Mucosa of stomach (tissue), 1 donor: ENCODE measurements around the gene ZBTB47.

Source experiments
- H3K27me3 ChIP-seq: one replicate; pipeline ENCODE4 v1.7.0; 2013; ENCODE audit warnings: mild to moderate bottlenecking, low read length; ENCODE audit not compliant: control insufficient read depth, insufficient read depth
- H3K36me3 ChIP-seq: one replicate; pipeline ENCODE4 v1.7.0; 2013; ENCODE audit warnings: low read length; ENCODE audit not compliant: control insufficient read depth, insufficient read depth
- H3K4me1 ChIP-seq: one replicate; pipeline ENCODE4 v1.7.0; 2013; ENCODE audit warnings: mild to moderate bottlenecking, low read length; ENCODE audit not compliant: control insufficient read depth, insufficient read depth
- H3K4me3 ChIP-seq: one replicate; pipeline ENCODE4 v1.7.0; 2013; ENCODE audit warnings: low read length
- H3K9ac ChIP-seq: one replicate; pipeline ENCODE4 v1.7.0; 2013; ENCODE audit warnings: mild to moderate bottlenecking, low read length, moderate library complexity
- H3K9me3 ChIP-seq: one replicate; pipeline ENCODE4 v1.7.0; 2013; ENCODE audit warnings: mild to moderate bottlenecking, low read length, moderate library complexity; ENCODE audit not compliant: control insufficient read depth
- donor health status: Pancreatic carcinoma.

The ZBTB47 gene

GRCh38 chr3:42707620-42708355 lies 54.3 kb downstream of the ZBTB47 start:
- H3K4me1 ChIP-seq, result no peaks in the 10 kb centered on the region

GRCh38 chr3:42708611-42709151 lies 55.2 kb downstream of the ZBTB47 start:
- no peak overlapping the region for H3K4me3 ChIP-seq
- no peak overlapping the region for H3K9ac ChIP-seq
- no peaks in the 10 kb centered on the region for H3K4me1 ChIP-seq
- H3K27me3 ChIP-seq, result peaks cover 8% of the 10 kb centered on the region
- no peaks in the 10 kb centered on the region for H3K36me3 ChIP-seq
- no peaks in the 10 kb centered on the region for H3K9me3 ChIP-seq

More at GRCh38 chr3:42707620-42708355, 54.3 kb downstream of the ZBTB47 start:
- Histone ChIP-seq H3K36me3 (no peaks in the 10 kb centered on the region), H3K27me3 (peaks cover 7% of the 10 kb centered on the region), H3K9ac (no peak overlapping the region), H3K4me3 (no peak overlapping the region), H3K9me3 (no peaks in the 10 kb centered on the region)

- no peak overlapping the region for H3K4me3 ChIP-seq
- peaks cover 8% of the 10 kb centered on the region for H3K27me3 ChIP-seq
- H3K4me1 ChIP-seq, result no peaks in the 10 kb centered on the region
- H3K9me3 ChIP-seq, result no peaks in the 10 kb centered on the region
- no peaks in the 10 kb centered on the region for H3K36me3 ChIP-seq
- H3K9ac ChIP-seq, result no peak overlapping the region
These were observed 56.1 kb downstream of the ZBTB47 start for GRCh38 chr3:42709621-42710020.

- Histone ChIP-seq H3K9ac (no peak overlapping the region), H3K4me3 (no peak overlapping the region), H3K4me1 (no peaks in the 10 kb centered on the region), H3K9me3 (no peaks in the 10 kb centered on the region), H3K36me3 (no peaks in the 10 kb centered on the region), H3K27me3 (peaks cover 8% of the 10 kb centered on the region)
These were observed 57.0 kb downstream of the ZBTB47 start for GRCh38 chr3:42710323-42711021.

GRCh38 chr3:42711491-42712343 lies 58.2 kb downstream of the ZBTB47 start:
- Histone ChIP-seq H3K9me3 (no peaks in the 10 kb centered on the region), H3K27me3 (peaks cover 7% of the 10 kb centered on the region), H3K9ac (no peak overlapping the region), H3K4me1 (no peaks in the 10 kb centered on the region), H3K36me3 (no peaks in the 10 kb centered on the region), H3K4me3 (no peak overlapping the region)

- Histone ChIP-seq H3K36me3 (no peaks in the 10 kb centered on the region), H3K9me3 (no peaks in the 10 kb centered on the region), H3K27me3 (peaks cover 4% of the 10 kb centered on the region), H3K9ac (no peak overlapping the region), H3K4me3 (no peak overlapping the region), H3K4me1 (no peaks in the 10 kb centered on the region)
These were observed 58.8 kb downstream of the ZBTB47 start for GRCh38 chr3:42712344-42712648.

GRCh38 chr3:42712688-42713372 lies 59.3 kb downstream of the ZBTB47 start:
- Histone ChIP-seq H3K36me3 (no peaks in the 10 kb centered on the region), H3K4me1 (no peaks in the 10 kb centered on the region), H3K27me3 (peaks cover 4% of the 10 kb centered on the region), H3K4me3 (no peak overlapping the region), H3K9ac (no peak overlapping the region), H3K9me3 (no peaks in the 10 kb centered on the region)

- H3K9ac ChIP-seq, result no peak overlapping the region
- H3K4me3 ChIP-seq, result no peak overlapping the region
- H3K9me3 ChIP-seq, result no peaks in the 10 kb centered on the region
- peaks cover 4% of the 10 kb centered on the region for H3K27me3 ChIP-seq
- no peaks in the 10 kb centered on the region for H3K36me3 ChIP-seq
- H3K4me1 ChIP-seq, result no peaks in the 10 kb centered on the region
These were observed 60.2 kb downstream of the ZBTB47 start for GRCh38 chr3:42713747-42714146.

- no peaks in the 10 kb centered on the region for H3K4me1 ChIP-seq
- peaks cover 4% of the 10 kb centered on the region for H3K27me3 ChIP-seq
- no peaks in the 10 kb centered on the region for H3K9me3 ChIP-seq
- no peak overlapping the region for H3K9ac ChIP-seq
- no peaks in the 10 kb centered on the region for H3K36me3 ChIP-seq
- H3K4me3 ChIP-seq, result no peak overlapping the region
These were observed 60.8 kb downstream of the ZBTB47 start for GRCh38 chr3:42714171-42714852.
